ENCODE measurements around the gene NDUFA3.

GRCh38 chr19:54099190-54099902 lies 3.3 kb upstream of the NDUFA3 start:
- TF ChIP-seq GABPA (IDR thresholded peaks at IDR 0.05; ENCODE audit: low read depth) (no peak), CREM (IDR thresholded peaks at IDR 0.05; ENCODE audit: low read depth) (no peak)
